NB4 (cell line): ENCODE data around the gene DSE.

ENCODE experiments used
- CTCF ChIP-seq: IDR thresholded peaks from one replicate; pipeline ENCODE4 v1.5.1; 2012; ENCODE audit warnings: low read depth, low read length
- MAX ChIP-seq: IDR thresholded peaks from 2 replicates; pipeline ENCODE4 v1.6.1; 2011; ENCODE audit warnings: low read depth, low read length
- MYC ChIP-seq: IDR thresholded peaks from 2 replicates; pipeline ENCODE4 v1.6.1; 2011; ENCODE audit warnings: low read depth, low read length
- POLR2A ChIP-seq: IDR thresholded peaks from 2 replicates; pipeline ENCODE4 v1.6.1; 2011; ENCODE audit warnings: mild to moderate bottlenecking; ENCODE audit not compliant: insufficient read length; ENCODE audit errors: extremely low read depth

GRCh38 chr6:116376149-116376548 is 5.4 kb downstream of the DSE start:
- TF ChIP-seq CTCF (no peak), MYC (no peak), POLR2A (no peak), MAX (no peak)
